NB4 (cell line): Measurements from ENCODE around the gene PSORS1C2.

ENCODE experiments used
- DNase-seq: peaks from one replicate; pipeline ENCODE4 v3.0.0; 2010; ENCODE audit warnings: low read depth
- H3K4me3 ChIP-seq: one replicate; pipeline ENCODE4 v1.5.1; 2011; ENCODE audit warnings: mild to moderate bottlenecking, low read depth, low read length, moderate library complexity
- MAX ChIP-seq: IDR thresholded peaks from 2 replicates; pipeline ENCODE4 v1.6.1; 2011; ENCODE audit warnings: low read depth, low read length
- MYC ChIP-seq: IDR thresholded peaks from 2 replicates; pipeline ENCODE4 v1.6.1; 2011; ENCODE audit warnings: low read depth, low read length
- POLR2A ChIP-seq: IDR thresholded peaks from 2 replicates; pipeline ENCODE4 v1.6.1; 2011; ENCODE audit warnings: mild to moderate bottlenecking; ENCODE audit not compliant: insufficient read length; ENCODE audit errors: extremely low read depth
- TF ChIP-seq, protein P1 (sequence below): IDR thresholded peaks from one replicate; pipeline ENCODE4 v1.5.1; 2012; ENCODE audit warnings: low read depth, low read length

Gene PSORS1C2

DNA sequence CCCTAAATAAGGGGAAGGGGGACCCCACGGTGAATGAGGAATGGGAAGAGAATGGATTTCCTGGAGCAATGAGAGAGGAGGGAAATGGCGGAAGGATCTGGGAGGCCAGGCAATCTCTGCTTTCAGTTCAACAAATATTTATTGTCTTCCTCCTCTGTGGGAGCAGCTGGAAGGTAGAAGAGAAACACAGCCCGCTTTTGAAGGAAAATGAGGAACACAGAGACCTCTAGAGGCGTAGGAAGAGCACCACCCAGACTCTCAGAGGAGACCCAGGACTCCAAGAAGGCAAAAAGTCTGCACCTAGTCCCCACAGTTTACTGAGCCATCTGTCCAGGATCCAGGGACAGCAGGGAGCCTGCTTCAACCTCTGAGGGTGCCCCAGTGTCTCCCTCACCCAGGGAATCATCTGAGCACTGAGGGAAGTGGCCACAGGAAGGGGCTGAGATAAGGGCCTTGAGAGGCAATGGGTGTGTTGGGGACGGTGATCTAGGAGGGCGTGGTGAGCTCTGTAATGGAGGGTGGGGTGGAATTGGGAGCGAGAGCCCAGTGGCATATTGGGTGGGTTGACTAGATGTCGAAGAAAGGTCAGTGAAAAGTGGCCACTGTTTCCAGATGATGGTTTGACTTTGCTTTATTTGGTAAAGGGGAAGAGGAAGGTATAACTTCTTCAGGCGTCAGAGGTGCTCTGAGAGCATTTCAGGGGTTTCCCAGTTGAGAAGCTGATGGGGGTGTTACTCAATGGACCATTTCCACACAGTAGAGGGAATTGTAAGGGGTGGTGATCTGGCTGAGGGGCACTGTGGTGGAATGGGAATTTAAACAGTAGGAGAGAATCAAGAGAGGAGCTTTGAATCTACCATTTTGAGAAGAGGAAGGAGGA is 23.7 kb downstream of the PSORS1C2 start:
- H3K4me3 ChIP-seq, result no peak overlapping the region
- peak; percentile 23 for DNase-seq
- TF ChIP-seq, protein P1, sequence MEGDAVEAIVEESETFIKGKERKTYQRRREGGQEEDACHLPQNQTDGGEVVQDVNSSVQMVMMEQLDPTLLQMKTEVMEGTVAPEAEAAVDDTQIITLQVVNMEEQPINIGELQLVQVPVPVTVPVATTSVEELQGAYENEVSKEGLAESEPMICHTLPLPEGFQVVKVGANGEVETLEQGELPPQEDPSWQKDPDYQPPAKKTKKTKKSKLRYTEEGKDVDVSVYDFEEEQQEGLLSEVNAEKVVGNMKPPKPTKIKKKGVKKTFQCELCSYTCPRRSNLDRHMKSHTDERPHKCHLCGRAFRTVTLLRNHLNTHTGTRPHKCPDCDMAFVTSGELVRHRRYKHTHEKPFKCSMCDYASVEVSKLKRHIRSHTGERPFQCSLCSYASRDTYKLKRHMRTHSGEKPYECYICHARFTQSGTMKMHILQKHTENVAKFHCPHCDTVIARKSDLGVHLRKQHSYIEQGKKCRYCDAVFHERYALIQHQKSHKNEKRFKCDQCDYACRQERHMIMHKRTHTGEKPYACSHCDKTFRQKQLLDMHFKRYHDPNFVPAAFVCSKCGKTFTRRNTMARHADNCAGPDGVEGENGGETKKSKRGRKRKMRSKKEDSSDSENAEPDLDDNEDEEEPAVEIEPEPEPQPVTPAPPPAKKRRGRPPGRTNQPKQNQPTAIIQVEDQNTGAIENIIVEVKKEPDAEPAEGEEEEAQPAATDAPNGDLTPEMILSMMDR, result peak; percentile 40
- TF ChIP-seq MAX, result no peak
- TF ChIP-seq MYC, result no peak
- no peak for TF ChIP-seq POLR2A

- no peak within 1 kb of the TSS for H3K4me3 ChIP-seq
These were observed 24.4 kb downstream of the PSORS1C2 start, which contains the start of gene PSORS1C1 for GRCh38 chr6:31114541-31114878. Gene PSORS1C1, plus strand, starts transcription at chr6:31114800. Its CDS starts 14,833 bp downstream, at chr6:31129633.

DNA sequence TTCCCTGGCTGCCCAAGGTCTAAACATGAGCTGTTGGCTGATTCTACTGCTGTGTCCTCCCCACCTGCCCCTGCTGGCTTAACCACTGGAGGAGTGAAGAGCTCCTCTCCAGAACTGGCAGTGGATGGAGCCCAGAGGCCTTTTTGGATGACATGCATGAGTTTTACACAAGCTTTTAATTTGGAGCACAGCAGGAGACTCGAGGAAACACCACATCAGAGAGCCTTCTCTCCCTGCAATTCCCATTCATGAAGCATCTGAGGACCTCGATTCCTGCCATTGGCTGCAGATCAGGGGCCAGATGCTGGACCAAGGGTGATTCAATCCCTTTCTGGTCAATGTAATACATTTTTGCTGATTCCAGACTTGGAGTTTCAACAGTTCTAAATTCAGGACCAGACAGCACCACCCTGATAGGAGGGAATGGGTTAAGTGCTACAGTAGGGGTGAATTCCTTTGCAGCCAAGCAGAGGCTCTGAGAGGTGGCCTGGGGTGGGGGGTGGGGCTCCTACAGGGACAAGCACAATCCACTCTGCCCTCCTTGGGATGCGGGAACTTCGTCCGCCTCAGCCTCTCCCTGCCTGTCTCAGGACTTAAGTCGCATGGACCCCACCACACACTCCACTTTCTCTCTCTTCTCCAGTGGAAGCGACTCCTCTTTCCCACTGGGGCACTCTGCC is 24.9 kb downstream of the PSORS1C2 start:
- no peak for TF ChIP-seq MAX
- DNase-seq, result no peak
- H3K4me3 ChIP-seq, result no peak overlapping the region

More at GRCh38 chr6:31114541-31114878, 24.4 kb downstream of the PSORS1C2 start, which contains the start of gene PSORS1C1:
- TF ChIP-seq POLR2A, result no peak
- TF ChIP-seq, protein P1, result no peak
- DNase-seq, result no peak

GRCh38 chr6:31112478-31112877 is 26.4 kb downstream of the PSORS1C2 start, which contains the start of gene C6orf15:
Gene C6orf15, minus strand, starts transcription at chr6:31112575. Its CDS starts 20 bp downstream, at chr6:31112555.
- DNase-seq, result no peak
- no peak within 1 kb of the TSS for H3K4me3 ChIP-seq
- no peak for TF ChIP-seq MAX
- TF ChIP-seq POLR2A, result no peak
- TF ChIP-seq, protein P1, result no peak
- no peak for TF ChIP-seq MYC

DNA sequence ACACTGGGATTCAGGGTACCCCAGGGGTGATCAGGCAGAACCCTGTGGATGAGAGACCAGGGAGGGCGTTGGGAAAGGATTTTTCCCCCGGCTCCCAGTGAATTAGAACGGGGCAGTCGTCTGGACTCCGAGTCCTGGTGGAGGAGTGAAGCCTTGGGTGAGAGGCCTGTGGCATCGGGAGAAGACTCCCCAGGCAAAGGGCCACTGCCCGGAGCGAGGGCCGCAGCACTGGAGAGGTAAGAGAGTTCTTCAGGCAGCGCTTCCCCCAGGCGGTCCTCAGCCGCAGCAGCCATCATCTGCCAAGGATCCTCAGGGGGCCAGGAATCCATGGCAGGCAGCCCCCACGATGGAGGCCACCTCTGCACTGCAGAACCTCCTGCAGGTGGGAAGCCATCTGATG is 27.2 kb downstream of the PSORS1C2 start:
- H3K4me3 ChIP-seq, result no peak overlapping the region
- TF ChIP-seq, protein P1, result no peak
- TF ChIP-seq POLR2A, result no peak
- TF ChIP-seq MYC, result no peak
- no peak for TF ChIP-seq MAX
- DNase-seq, result no peak
